Breast epithelium (tissue), 3 donors: Measurements from ENCODE around the gene BID.

Experiments
- CTCF ChIP-seq, 3 donors: fragments of 450-650 bp; IDR thresholded peaks; one replicate each; pipeline ENCODE4 v1.5.1; 2016 to 2017; ENCODE audit warnings: antibody characterized with exemption in 3 of 3, mild to moderate bottlenecking in 3 of 3, moderate library complexity in 3 of 3
- POLR2AphosphoS5 ChIP-seq, 3 donors: sonication (generic); formaldehyde crosslinking; IDR thresholded peaks; one replicate each; pipeline ENCODE4 v1.6.1; 2017; ENCODE audit warnings: antibody characterized with exemption in 3 of 3

GRCh38 chr22:17822087-17822486, 47.8 kb upstream of the BID start:
- TF ChIP-seq CTCF (IDR thresholded peaks at IDR 0.05) = no peak
- no peak for TF ChIP-seq POLR2AphosphoS5 (IDR thresholded peaks at IDR 0.05)
